Fibroblast of villous mesenchyme (primary cell): ENCODE data around the gene MRPL36. TPM values are rescaled to one million over a fixed set of nuclear protein-coding genes. Genes with fewer than 3 reads are reported as not detected.
"Not testable (repeated sequence)": the region's sequence is repeated elsewhere in the genome, so short reads cannot be mapped to it uniquely, and the experiment has no call there.

Source experiments
- DNase-seq: peaks from one replicate; pipeline ENCODE4 v3.0.0-alpha.2; 2010; ENCODE audit warnings: low read depth
- H3K4me3 ChIP-seq: 2 replicates; pipeline ENCODE4 v1.5.1; 2011; ENCODE audit warnings: low read depth, mild to moderate bottlenecking, low read length
- CTCF ChIP-seq: IDR thresholded peaks from 2 replicates; pipeline ENCODE4 v1.5.1; 2012; ENCODE audit warnings: low read depth, mild to moderate bottlenecking, low read length; ENCODE audit not compliant: insufficient read depth
- total RNA-seq: library from RNA; depleted of rRNA; stranded (reverse); fragments of >200 nt; gene quantifications from 2 replicates; pipeline ENCODE4 v1.2.3, GENCODE V29; 2012

MRPL36 gene
- total RNA-seq, 1 donor = 49.7 TPM

- no peak overlapping the region for H3K4me3 ChIP-seq
- no peak for DNase-seq
- TF ChIP-seq CTCF = no peak
Measured at GRCh38 chr5:1819458-1819857, 19.8 kb upstream of the MRPL36 start.

- no peak for TF ChIP-seq CTCF
- no peak overlapping the region for H3K4me3 ChIP-seq
- no peak for DNase-seq
Measured at GRCh38 chr5:1818784-1819183, 19.1 kb upstream of the MRPL36 start.

- no peak for TF ChIP-seq CTCF
- DNase-seq = no peak
- no peak overlapping the region for H3K4me3 ChIP-seq
Measured at GRCh38 chr5:1817261-1818043, 17.8 kb upstream of the MRPL36 start.

- not testable (repeated sequence) for H3K4me3 ChIP-seq, DNase-seq
Measured at GRCh38 chr5:1816495-1817089, 17.0 kb upstream of the MRPL36 start.

- no peak overlapping the region for H3K4me3 ChIP-seq
- no peak for DNase-seq
- TF ChIP-seq CTCF = no peak
Measured at GRCh38 chr5:1815881-1816292, 16.2 kb upstream of the MRPL36 start.

GRCh38 chr5:1815071-1815786, 15.6 kb upstream of the MRPL36 start:
- no peak for DNase-seq
- no peak overlapping the region for H3K4me3 ChIP-seq
- no peak for TF ChIP-seq CTCF
